Liver (tissue), 9 donors: ENCODE measurements around the gene KRTAP4-11. TPM values are rescaled to one million over a fixed set of nuclear protein-coding genes. Genes with fewer than 3 reads are reported as not detected.

Experiments
- DNase-seq: peaks from one replicate; pipeline ENCODE4 v3.0.0-alpha.2; 2017; ENCODE audit warnings: low spot score
- H3K27ac ChIP-seq, 2 donors: one replicate each; pipeline ENCODE4 v1.7.0; 2013; ENCODE audit warnings: inconsistent platforms in 2 of 2, low read length in 2 of 2, control low read depth in 1 of 2, low read depth in 1 of 2, mild to moderate bottlenecking in 1 of 2
- H3K27me3 ChIP-seq, 4 donors: one replicate each; pipeline versions ENCODE4 v1.6.1 to v1.7.0; 2013; ENCODE audit warnings: low read length in 3 of 4, inconsistent platforms in 1 of 4, mild to moderate bottlenecking in 1 of 4, moderate library complexity in 1 of 4; ENCODE audit not compliant: control insufficient read depth in 4 of 4, insufficient read depth in 4 of 4
- H3K36me3 ChIP-seq, 4 donors: one replicate each; pipeline versions ENCODE4 v1.6.1 to v1.7.0; 2013; ENCODE audit warnings: low read length in 3 of 4, mild to moderate bottlenecking in 3 of 4, low read depth in 1 of 4, moderate library complexity in 1 of 4; ENCODE audit not compliant: control insufficient read depth in 4 of 4, insufficient read depth in 3 of 4
- H3K4me1 ChIP-seq, 4 donors: one replicate each; pipeline versions ENCODE4 v1.6.1 to v1.7.0; 2013; ENCODE audit warnings: low read length in 3 of 4, mild to moderate bottlenecking in 3 of 4, moderate library complexity in 1 of 4; ENCODE audit not compliant: control insufficient read depth in 4 of 4, insufficient read depth in 4 of 4
- H3K4me3 ChIP-seq, 3 donors: one replicate each; pipeline versions ENCODE4 v1.6.1 to v1.7.0; 2013; ENCODE audit warnings: low read length in 3 of 3, control low read depth in 1 of 3, low read depth in 1 of 3, mild to moderate bottlenecking in 1 of 3
- H3K9ac ChIP-seq, 2 donors: one replicate each; pipeline ENCODE4 v1.7.0; 2013; ENCODE audit warnings: low read length in 2 of 2, mild to moderate bottlenecking in 2 of 2, moderate library complexity in 2 of 2, control low read depth in 1 of 2, low read depth in 1 of 2
- H3K9me3 ChIP-seq, 4 donors: one replicate each; pipeline versions ENCODE4 v1.6.1 to v1.7.0; 2013; ENCODE audit warnings: low read length in 3 of 4; ENCODE audit not compliant: control insufficient read depth in 4 of 4
- CTCF ChIP-seq: fragments of 150-350 bp; IDR thresholded peaks from 2 replicates; pipeline ENCODE4 v1.5.1; 2017; ENCODE audit warnings: improper control_type of control experiment, low read depth, low read length; ENCODE audit not compliant: missing input control
- EGR1 ChIP-seq, 2 donors: IDR thresholded peaks; 2 replicates each; pipeline ENCODE4 v1.6.1; 2016 to 2018; ENCODE audit warnings: antibody characterized with exemption in 2 of 2, low read depth in 2 of 2
- FOXA1 ChIP-seq: IDR thresholded peaks from 2 replicates; pipeline ENCODE4 v1.6.1; 2016; ENCODE audit warnings: antibody characterized with exemption
- FOXA2 ChIP-seq: IDR thresholded peaks from 2 replicates; pipeline ENCODE4 v1.6.1; 2016; ENCODE audit warnings: antibody characterized with exemption
- GABPA ChIP-seq, 2 donors: IDR thresholded peaks in 1 of 2; conservative IDR thresholded peaks in 1 of 2; 2 replicates each; pipeline ENCODE4 v1.6.1; 2016; ENCODE audit warnings: antibody characterized with exemption in 2 of 2, mild to moderate bottlenecking in 1 of 2, moderate library complexity in 1 of 2
- HNF4A ChIP-seq, 2 donors: conservative IDR thresholded peaks; 2 replicates each; pipeline ENCODE4 v1.6.1; 2016; ENCODE audit warnings: antibody characterized with exemption in 2 of 2, mild to moderate bottlenecking in 2 of 2
- HNF4G ChIP-seq: IDR thresholded peaks from 2 replicates; pipeline ENCODE4 v1.6.1; 2016; ENCODE audit warnings: antibody characterized with exemption
- JUND ChIP-seq, 2 donors: IDR thresholded peaks; 2 replicates each; pipeline ENCODE4 v1.6.1; 2016; ENCODE audit warnings: antibody characterized with exemption in 2 of 2
- MAX ChIP-seq: IDR thresholded peaks from 2 replicates; pipeline ENCODE4 v1.6.1; 2016; ENCODE audit warnings: antibody characterized with exemption
- NR2F2 ChIP-seq: IDR thresholded peaks from 2 replicates; pipeline ENCODE4 v1.6.1; 2016; ENCODE audit warnings: antibody characterized with exemption
- RAD21 ChIP-seq, 2 donors: IDR thresholded peaks; 2 replicates each; pipeline ENCODE4 v1.6.1; 2016; ENCODE audit warnings: antibody characterized with exemption in 2 of 2, mild to moderate bottlenecking in 2 of 2
- RXRA ChIP-seq, 2 donors: IDR thresholded peaks; 2 replicates each; pipeline ENCODE4 v1.6.1; 2017 to 2018; ENCODE audit warnings: antibody characterized with exemption in 2 of 2, mild to moderate bottlenecking in 1 of 2
- SP1 ChIP-seq: IDR thresholded peaks from 2 replicates; pipeline ENCODE4 v1.6.1; 2018; ENCODE audit warnings: antibody characterized with exemption, mild to moderate bottlenecking
- TAF1 ChIP-seq: conservative IDR thresholded peaks from 2 replicates; pipeline ENCODE4 v1.6.1; 2016; ENCODE audit warnings: antibody characterized with exemption, mild to moderate bottlenecking
- YY1 ChIP-seq: IDR thresholded peaks from 2 replicates; pipeline ENCODE4 v1.6.1; 2016; ENCODE audit warnings: antibody characterized with exemption, mild to moderate bottlenecking
- ZBTB33 ChIP-seq: IDR thresholded peaks from 2 replicates; pipeline ENCODE4 v1.6.1; 2016; ENCODE audit warnings: antibody characterized with exemption
- WGBS: extraction: QIAGEN DNeasy Blood & Tissue Kit; methylation state at CpG from one replicate; pipeline ENCODE4 v1.1.7; 2013; 5-methylcytosine and 5-hydroxymethylcytosine counted together
- polyA plus RNA-seq, 2 donors: library from polyadenylated mRNA; stranded (reverse) in 1 of 2; unstranded in 1 of 2; fragments of 200-250 nt in 1 of 2; fragments of >200 nt in 1 of 2; fragmentation: Nextera tagmentation in 1 of 2; extraction: Ambion mirVana in 1 of 2; gene quantifications; one replicate each; pipeline versions ENCODE4 v1.2.1 to v1.2.3, GENCODE V29; 2013 to 2015
- total RNA-seq, 2 donors: library from RNA; depleted of rRNA; stranded (reverse); fragments of >200 nt; gene quantifications; one replicate each; pipeline ENCODE4 v1.2.3, GENCODE V29; 2014
- TF ChIP-seq, protein P1 (sequence below): IDR thresholded peaks from 2 replicates; pipeline ENCODE4 v1.6.1; 2016; ENCODE audit warnings: antibody characterized with exemption
- TF ChIP-seq, protein P2 (sequence below): IDR thresholded peaks from 2 replicates; pipeline ENCODE4 v1.6.1; 2016; ENCODE audit warnings: antibody characterized with exemption, mild to moderate bottlenecking
- donor health status: healthy.
- donor health status: healthy.
- donor health status: healthy.
- donor health status: healthy.
- donor health status: healthy.

Gene KRTAP4-11
- total and polyA plus RNA-seq, 4 donors, result not detected

- no peaks in the 10 kb centered on the region for H3K9me3 ChIP-seq
- WGBS, result 87% methylated on average over 4 of the region's 4 CpGs
- no peak overlapping the region for H3K9ac ChIP-seq
- no peak overlapping the region for H3K27ac ChIP-seq
- no peaks in the 10 kb centered on the region for H3K36me3 ChIP-seq
- TF ChIP-seq GABPA (IDR thresholded peaks at IDR 0.05 in 1 of 2, conservative IDR thresholded peaks at IDR 0.05 in 1 of 2), result no peak
- TF ChIP-seq HNF4G, result no peak
- no peak for TF ChIP-seq YY1
- TF ChIP-seq RAD21 (IDR thresholded peaks at IDR 0.05), result no peak
- TF ChIP-seq RXRA (IDR thresholded peaks at IDR 0.05), result no peak
- no peak for TF ChIP-seq MAX
- TF ChIP-seq ZBTB33, result no peak
- no peak for TF ChIP-seq NR2F2
- TF ChIP-seq FOXA1, result no peak
- no peak for TF ChIP-seq JUND (IDR thresholded peaks at IDR 0.05)
- no peak for TF ChIP-seq FOXA2
- no peak for TF ChIP-seq HNF4A (conservative IDR thresholded peaks at IDR 0.05)
- TF ChIP-seq EGR1 (IDR thresholded peaks at IDR 0.05; ENCODE audit: low read depth in 2 of 2), result no peak
- no peak for TF ChIP-seq CTCF
- TF ChIP-seq, protein P1, sequence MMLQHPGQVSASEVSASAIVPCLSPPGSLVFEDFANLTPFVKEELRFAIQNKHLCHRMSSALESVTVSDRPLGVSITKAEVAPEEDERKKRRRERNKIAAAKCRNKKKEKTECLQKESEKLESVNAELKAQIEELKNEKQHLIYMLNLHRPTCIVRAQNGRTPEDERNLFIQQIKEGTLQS, result no peak
- no peak for TF ChIP-seq SP1
- TF ChIP-seq, protein P2, sequence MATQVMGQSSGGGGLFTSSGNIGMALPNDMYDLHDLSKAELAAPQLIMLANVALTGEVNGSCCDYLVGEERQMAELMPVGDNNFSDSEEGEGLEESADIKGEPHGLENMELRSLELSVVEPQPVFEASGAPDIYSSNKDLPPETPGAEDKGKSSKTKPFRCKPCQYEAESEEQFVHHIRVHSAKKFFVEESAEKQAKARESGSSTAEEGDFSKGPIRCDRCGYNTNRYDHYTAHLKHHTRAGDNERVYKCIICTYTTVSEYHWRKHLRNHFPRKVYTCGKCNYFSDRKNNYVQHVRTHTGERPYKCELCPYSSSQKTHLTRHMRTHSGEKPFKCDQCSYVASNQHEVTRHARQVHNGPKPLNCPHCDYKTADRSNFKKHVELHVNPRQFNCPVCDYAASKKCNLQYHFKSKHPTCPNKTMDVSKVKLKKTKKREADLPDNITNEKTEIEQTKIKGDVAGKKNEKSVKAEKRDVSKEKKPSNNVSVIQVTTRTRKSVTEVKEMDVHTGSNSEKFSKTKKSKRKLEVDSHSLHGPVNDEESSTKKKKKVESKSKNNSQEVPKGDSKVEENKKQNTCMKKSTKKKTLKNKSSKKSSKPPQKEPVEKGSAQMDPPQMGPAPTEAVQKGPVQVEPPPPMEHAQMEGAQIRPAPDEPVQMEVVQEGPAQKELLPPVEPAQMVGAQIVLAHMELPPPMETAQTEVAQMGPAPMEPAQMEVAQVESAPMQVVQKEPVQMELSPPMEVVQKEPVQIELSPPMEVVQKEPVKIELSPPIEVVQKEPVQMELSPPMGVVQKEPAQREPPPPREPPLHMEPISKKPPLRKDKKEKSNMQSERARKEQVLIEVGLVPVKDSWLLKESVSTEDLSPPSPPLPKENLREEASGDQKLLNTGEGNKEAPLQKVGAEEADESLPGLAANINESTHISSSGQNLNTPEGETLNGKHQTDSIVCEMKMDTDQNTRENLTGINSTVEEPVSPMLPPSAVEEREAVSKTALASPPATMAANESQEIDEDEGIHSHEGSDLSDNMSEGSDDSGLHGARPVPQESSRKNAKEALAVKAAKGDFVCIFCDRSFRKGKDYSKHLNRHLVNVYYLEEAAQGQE, result no peak
- H3K4me3 ChIP-seq, result no peak overlapping the region
- no peaks in the 10 kb centered on the region for H3K4me1 ChIP-seq
- DNase-seq, result no peak
- H3K27me3 ChIP-seq, result peaks cover 0 to 3% (median 0%) of the 10 kb centered on the region in 4 donors
These were observed 31.9 kb upstream of the KRTAP4-11 start for GRCh38 chr17:41150026-41150425.

DNA sequence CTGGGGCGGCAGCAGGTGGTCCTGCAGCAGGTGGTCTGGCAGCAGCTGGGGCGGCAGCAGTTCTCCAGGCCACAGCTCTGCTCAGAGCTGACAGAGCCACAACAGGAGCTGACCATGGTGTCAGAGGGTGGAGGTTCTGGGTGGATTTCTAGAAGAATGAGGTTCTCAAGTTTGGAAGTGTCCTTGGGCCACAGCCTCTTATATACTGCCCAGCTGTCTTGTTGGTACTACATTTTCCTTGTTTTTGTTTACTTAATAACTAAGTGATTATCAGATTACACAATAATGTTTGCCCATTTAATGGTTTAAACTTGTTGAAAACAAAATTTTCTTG, 31.4 kb upstream of the KRTAP4-11 start, which contains the start of gene KRTAP4-5:
Gene KRTAP4-5 (minus strand): TSS at position 174 of the 334 bp plus-strand sequence. CDS start 58 bp downstream, at position 116.
- Histone ChIP-seq H3K27me3 (peaks cover 0 to 3% (median 0%) of the 10 kb centered on the region in 4 donors), H3K36me3 (no peaks in the 10 kb centered on the region), H3K9me3 (no peaks in the 10 kb centered on the region), H3K4me1 (no peaks in the 10 kb centered on the region), H3K9ac (no peak within 1 kb of the TSS), H3K4me3 (no peak within 1 kb of the TSS), H3K27ac (no peak within 1 kb of the TSS)
- DNase-seq, result no peak
- 42% methylated on average over 2 of the region's 2 CpGs for WGBS
- TF ChIP-seq NR2F2 (no peak), GABPA (IDR thresholded peaks at IDR 0.05 in 1 of 2, conservative IDR thresholded peaks at IDR 0.05 in 1 of 2) (no peak), TAF1 (no peak), FOXA1 (no peak), SP1 (no peak), ZBTB33 (no peak), HNF4G (no peak), YY1 (no peak), EGR1 (IDR thresholded peaks at IDR 0.05; ENCODE audit: low read depth in 2 of 2) (no peak), RAD21 (IDR thresholded peaks at IDR 0.05) (no peak), FOXA2 (no peak), RXRA (IDR thresholded peaks at IDR 0.05) (no peak), JUND (IDR thresholded peaks at IDR 0.05) (no peak)
- TF ChIP-seq, protein P2, result no peak
- TF ChIP-seq, protein P1, result no peak
